Natural killer cell (primary cell): Measurements from ENCODE around the gene KRT82. TPM values are rescaled to one million over a fixed set of nuclear protein-coding genes. Genes with fewer than 3 reads are reported as not detected.

Experiments
- ATAC-seq, 3 donors: fragments of 150-1000 bp in 2 of 3; fragments of 200-7000 bp in 1 of 3; cut with Tn5 transposase; 1 replicate in 1 of 3; 2 replicates in 2 of 3; pipeline ENCODE4 v1.10.0; 2021; ENCODE audit warnings: mild to moderate bottlenecking in 2 of 3, moderate library complexity in 2 of 3
- DNase-seq, 2 donors: peaks; one replicate each; pipeline versions ENCODE4 v3.0.0 to v3.0.0-alpha.2; 2013 to 2021; ENCODE audit warnings: mixed read lengths in 1 of 2
- H3K27ac ChIP-seq: one replicate; pipeline ENCODE4 v1.5.1; 2013; ENCODE audit warnings: mild to moderate bottlenecking, low read length
- H3K27me3 ChIP-seq: one replicate; pipeline ENCODE4 v1.6.1; 2013; ENCODE audit warnings: low read length; ENCODE audit not compliant: control insufficient read depth, insufficient read depth
- H3K36me3 ChIP-seq: one replicate; pipeline ENCODE4 v1.6.1; 2013; ENCODE audit warnings: low read length; ENCODE audit not compliant: control insufficient read depth, insufficient read depth
- H3K4me1 ChIP-seq: one replicate; pipeline ENCODE4 v1.6.1; 2013; ENCODE audit warnings: low read length; ENCODE audit not compliant: control insufficient read depth, insufficient read depth
- H3K4me3 ChIP-seq: one replicate; pipeline ENCODE4 v1.5.1; 2013; ENCODE audit warnings: low read length
- H3K9me3 ChIP-seq: one replicate; pipeline ENCODE4 v1.6.1; 2013; ENCODE audit warnings: low read length; ENCODE audit not compliant: control insufficient read depth, insufficient read depth
- H3K27ac Mint-ChIP-seq, 2 donors: one replicate each; pipeline ENCODE4 v1.8.0; 2022; ENCODE audit warnings: mild to moderate bottlenecking in 2 of 2, mixed read lengths in 2 of 2, moderate library complexity in 1 of 2
- H3K27me3 Mint-ChIP-seq, 2 donors: one replicate each; pipeline ENCODE4 v1.8.0; 2022; ENCODE audit warnings: low read depth in 2 of 2, mixed read lengths in 2 of 2
- H3K36me3 Mint-ChIP-seq: one replicate; pipeline ENCODE4 v1.8.0; 2022; ENCODE audit warnings: mixed read lengths
- H3K4me1 Mint-ChIP-seq, 2 donors: one replicate each; pipeline ENCODE4 v1.8.0; 2022; ENCODE audit warnings: mixed read lengths in 2 of 2
- H3K4me3 Mint-ChIP-seq: one replicate; pipeline ENCODE4 v1.8.0; 2022; ENCODE audit warnings: mild to moderate bottlenecking, moderate library complexity, mixed read lengths
- H3K9me3 Mint-ChIP-seq, 2 donors: one replicate each; pipeline ENCODE4 v1.8.0; 2022; ENCODE audit warnings: mixed read lengths in 2 of 2
- CTCF ChIP-seq: fragments of 200-600 bp; IDR thresholded peaks from one replicate; pipeline ENCODE4 v1.8.0; 2022; ENCODE audit warnings: antibody characterized with exemption
- WGBS: methylation state at CpG from one replicate; pipeline ENCODE4 v1.1.7; 2013; ENCODE audit warnings: missing lambda C conversion rate; ENCODE audit not compliant: insufficient coverage; 5-methylcytosine and 5-hydroxymethylcytosine counted together
- intact Hi-C: fragments of 100-400 bp; cut with micrococcal nuclease; formaldehyde crosslinking; loops from one replicate; pipeline ENCODE4 v1.14.2; 2022
- total RNA-seq, 4 donors: library from RNA; stranded (reverse); fragments of 120-200 nt in 1 of 4; gene quantifications; one replicate each; pipeline versions ENCODE4 v1.2.3 to v1.2.4, GENCODE V29; 2013 to 2022

The KRT82 gene
- total RNA-seq, 3 donors from 2014 or later (not counting 1 experiment from before 2014, with no cell fraction given), result not detected

GRCh38 chr12:52394836-52395405 is 11.2 kb downstream of the KRT82 start:
- Histone ChIP-seq H3K9me3 (no peaks in the 10 kb centered on the region), H3K4me3 (no peak overlapping the region), H3K4me1 (no peaks in the 10 kb centered on the region), H3K27ac (no peak overlapping the region), H3K36me3 (no peaks in the 10 kb centered on the region), H3K27me3 (no peaks in the 10 kb centered on the region)
- peaks cover 11 to 14% of the 10 kb centered on the region in 2 donors for H3K27me3 Mint-ChIP-seq
- 81% methylated on average over 13 of the region's 13 CpGs for WGBS
- intact Hi-C loops, result loop anchor here (5.0 kb wide), 1 partner anchor 482 kb away; no protein-coding TSS in a partner anchor
- no peak overlapping the region for H3K4me3 Mint-ChIP-seq
- ATAC-seq (no peak), DNase-seq (no peak)
- H3K27ac Mint-ChIP-seq, result no peak overlapping the region
- no peaks in the 10 kb centered on the region for H3K9me3 Mint-ChIP-seq
- TF ChIP-seq CTCF, result no peak
- no peaks in the 10 kb centered on the region for H3K36me3 Mint-ChIP-seq
- H3K4me1 Mint-ChIP-seq, result no peaks in the 10 kb centered on the region

- DNase-seq (no peak), ATAC-seq (no peak)
- TF ChIP-seq CTCF, result no peak
- Histone ChIP-seq H3K4me3 (no peak overlapping the region), H3K27ac (no peak overlapping the region), H3K36me3 (no peaks in the 10 kb centered on the region), H3K9me3 (no peaks in the 10 kb centered on the region), H3K4me1 (no peaks in the 10 kb centered on the region), H3K27me3 (no peaks in the 10 kb centered on the region)
- no peak overlapping the region for H3K27ac Mint-ChIP-seq
- no peaks in the 10 kb centered on the region for H3K36me3 Mint-ChIP-seq
- no peak overlapping the region for H3K4me3 Mint-ChIP-seq
- H3K4me1 Mint-ChIP-seq, result no peaks in the 10 kb centered on the region
- WGBS, result 85% methylated on average over 7 of the region's 7 CpGs
- H3K9me3 Mint-ChIP-seq, result no peaks in the 10 kb centered on the region
- intact Hi-C loops, result loop anchor here (5.0 kb wide), 1 partner anchor 485 kb away; no protein-coding TSS in a partner anchor
- H3K27me3 Mint-ChIP-seq, result peaks cover 11 to 13% of the 10 kb centered on the region in 2 donors
These were observed 13.6 kb downstream of the KRT82 start for GRCh38 chr12:52392465-52393007.

GRCh38 chr12:52391618-52392002 is 14.5 kb downstream of the KRT82 start:
- Histone ChIP-seq H3K36me3 (no peaks in the 10 kb centered on the region), H3K27me3 (no peaks in the 10 kb centered on the region), H3K9me3 (no peaks in the 10 kb centered on the region), H3K27ac (no peak overlapping the region), H3K4me3 (no peak overlapping the region), H3K4me1 (no peaks in the 10 kb centered on the region)
- no peak for TF ChIP-seq CTCF
- Mint-ChIP-seq H3K27ac (no peak overlapping the region), H3K27me3 (peaks cover 1 to 10% of the 10 kb centered on the region in 2 donors), H3K36me3 (no peaks in the 10 kb centered on the region), H3K4me3 (no peak overlapping the region), H3K4me1 (no peaks in the 10 kb centered on the region), H3K9me3 (no peaks in the 10 kb centered on the region)
- DNase-seq (no peak), ATAC-seq (no peak)
- intact Hi-C loops, result loop anchor here (5.0 kb wide), 1 partner anchor 486 kb away; no protein-coding TSS in a partner anchor
- 79% methylated on average over 4 of the region's 4 CpGs for WGBS
